Measurements from ENCODE around the gene CCDC33.

DNA sequence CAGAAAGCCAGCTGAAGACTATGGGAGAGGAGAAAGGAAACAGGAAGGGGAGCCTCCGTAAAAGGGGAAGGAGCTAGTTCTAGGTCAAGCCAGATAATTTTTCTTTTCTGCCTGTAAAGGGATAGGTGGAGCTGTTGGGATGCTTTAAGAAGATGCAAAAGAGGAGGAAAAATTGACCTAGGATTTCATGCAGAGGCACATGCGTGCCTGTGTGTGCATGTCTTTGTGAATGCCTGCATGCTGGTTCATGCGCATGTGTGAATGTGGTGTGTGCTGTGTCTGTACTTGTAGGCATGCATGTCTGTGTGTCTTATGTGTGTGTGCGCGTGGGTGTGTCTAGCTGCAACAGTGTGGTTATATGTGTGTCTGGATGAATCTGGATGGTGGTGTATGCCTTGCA is 27.3 kb downstream of the CCDC33 start:
- TF ChIP-seq POLR2A (IDR thresholded peaks at IDR 0.05) (no peak), EP300 (IDR thresholded peaks at IDR 0.05) (no peak)
- TF ChIP-seq, protein P1, sequence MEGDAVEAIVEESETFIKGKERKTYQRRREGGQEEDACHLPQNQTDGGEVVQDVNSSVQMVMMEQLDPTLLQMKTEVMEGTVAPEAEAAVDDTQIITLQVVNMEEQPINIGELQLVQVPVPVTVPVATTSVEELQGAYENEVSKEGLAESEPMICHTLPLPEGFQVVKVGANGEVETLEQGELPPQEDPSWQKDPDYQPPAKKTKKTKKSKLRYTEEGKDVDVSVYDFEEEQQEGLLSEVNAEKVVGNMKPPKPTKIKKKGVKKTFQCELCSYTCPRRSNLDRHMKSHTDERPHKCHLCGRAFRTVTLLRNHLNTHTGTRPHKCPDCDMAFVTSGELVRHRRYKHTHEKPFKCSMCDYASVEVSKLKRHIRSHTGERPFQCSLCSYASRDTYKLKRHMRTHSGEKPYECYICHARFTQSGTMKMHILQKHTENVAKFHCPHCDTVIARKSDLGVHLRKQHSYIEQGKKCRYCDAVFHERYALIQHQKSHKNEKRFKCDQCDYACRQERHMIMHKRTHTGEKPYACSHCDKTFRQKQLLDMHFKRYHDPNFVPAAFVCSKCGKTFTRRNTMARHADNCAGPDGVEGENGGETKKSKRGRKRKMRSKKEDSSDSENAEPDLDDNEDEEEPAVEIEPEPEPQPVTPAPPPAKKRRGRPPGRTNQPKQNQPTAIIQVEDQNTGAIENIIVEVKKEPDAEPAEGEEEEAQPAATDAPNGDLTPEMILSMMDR (IDR thresholded peaks at IDR 0.05): no peak
